Heart left ventricle (tissue), 16 donors: ENCODE data around the gene ACSL3. TPM values are rescaled to one million over a fixed set of nuclear protein-coding genes. Genes with fewer than 3 reads are reported as not detected.

Experiments used
- ATAC-seq, 4 donors: fragments of 200-7000 bp; cut with Tn5 transposase; one replicate each; pipeline ENCODE4 v1.9.1; 2020 to 2022; ENCODE audit warnings: moderate library complexity in 4 of 4, mild to moderate bottlenecking in 3 of 4, moderate number of reproducible peaks in 1 of 4
- DNase-seq, 5 donors: peaks; one replicate each; pipeline ENCODE4 v3.0.0-alpha.2; 2020
- H3K27ac ChIP-seq, 12 donors: fragments of 200-600 bp; sonication (generic) in 4 of 12; one replicate each; pipeline versions ENCODE4 v1.5.0 to v1.8.0; 2016 to 2022; ENCODE audit warnings: mild to moderate bottlenecking in 2 of 12
- H3K27me3 ChIP-seq, 9 donors: fragments of 200-600 bp; sonication (generic) in 2 of 9; one replicate each; pipeline versions ENCODE4 v1.5.1 to v1.8.0; 2016 to 2022; ENCODE audit warnings: mild to moderate bottlenecking in 3 of 9
- H3K36me3 ChIP-seq, 9 donors: fragments of 200-600 bp; sonication (generic) in 2 of 9; one replicate each; pipeline versions ENCODE4 v1.5.0 to v1.8.0; 2018 to 2022; ENCODE audit warnings: mild to moderate bottlenecking in 2 of 9
- H3K4me1 ChIP-seq, 12 donors: fragments of 200-600 bp; sonication (generic) in 4 of 12; one replicate each; pipeline versions ENCODE4 v1.5.0 to v1.8.0; 2016 to 2022; ENCODE audit warnings: mild to moderate bottlenecking in 3 of 12
- H3K4me3 ChIP-seq, 12 donors: fragments of 200-600 bp; sonication (generic) in 4 of 12; one replicate each; pipeline versions ENCODE4 v1.5.0 to v1.8.0; 2017 to 2022; ENCODE audit warnings: mild to moderate bottlenecking in 9 of 12, moderate library complexity in 4 of 12
- H3K9me3 ChIP-seq, 12 donors: fragments of 200-600 bp; sonication (generic) in 4 of 12; one replicate each; pipeline versions ENCODE4 v1.5.0 to v1.8.0; 2016 to 2022; ENCODE audit warnings: mild to moderate bottlenecking in 1 of 12
- POLR2A ChIP-seq, 2 donors: fragments of 450-650 bp; IDR thresholded peaks; one replicate each; pipeline ENCODE4 v1.6.1; 2017; ENCODE audit warnings: antibody characterized with exemption in 2 of 2, mild to moderate bottlenecking in 2 of 2, moderate library complexity in 2 of 2
- WGBS, 4 donors: extraction: QIAGEN DNeasy Blood & Tissue Kit in 2 of 4; methylation state at CpG; one replicate each; pipeline versions ENCODE4 v1.1.5 to v1.1.7; 2013 to 2018; 5-methylcytosine and 5-hydroxymethylcytosine counted together
- intact Hi-C, 10 donors: fragments of 100-400 bp; cut with DNase I; formaldehyde crosslinking; loops; one replicate each; pipeline versions ENCODE4 v1.11.1 to v1.14.2; 2022
- polyA plus RNA-seq, 2 donors: library from polyadenylated mRNA; stranded (reverse); fragments of 200-250 nt; gene quantifications; one replicate each; pipeline ENCODE4 v1.2.3, GENCODE V29; 2013
- total RNA-seq, 9 donors: library from RNA; depleted of rRNA in 2 of 9; stranded (reverse); fragments of >200 nt in 2 of 9; fragmentation: NEBNext Ultra II Directional in 3 of 9; extraction: Animal tissue kit (Norgen Biotek cat#: 25700) in 3 of 9; gene quantifications; one replicate each; pipeline versions ENCODE4 v1.1.0 to v1.2.4, GENCODE V29; 2016 to 2023
- TF ChIP-seq, protein P1 (sequence below), 12 donors: fragments of 200-600 bp; sonication (generic) in 4 of 12; IDR thresholded peaks; one replicate each; pipeline versions ENCODE4 v1.5.0 to v1.8.0; 2018 to 2022; ENCODE audit warnings: antibody characterized with exemption in 12 of 12, mild to moderate bottlenecking in 5 of 12
- donor health status: ischemic (EF 13 %, LVEDD 7.1; RV severe dilation, severe dysfunction).
- donor health status: healthy with polysubstance abuse.
- donor health status: DM: no; HTN: yes; CAD: no.
- donor health status: DM: no; HTN: no; CAD: no.
- donor health status: ischemic (EF 25% LVEDD 6.9; RV normal size, moderate dysfunction).
- donor health status: ischemic (EF 25% LVEDD 5.7; RV mildly dilated, moderate dysfunction).
- donor health status: healthy.
- donor health status: DM: yes; HTN: yes; CAD: no.
- donor health status: ischemic (EF 35%, LVEDD 5.7; RV mildly dilated, moderate dysfunction).
- donor health status: nonischemic (EF 11% LVEDD 7.7; RV severe dilation, severe dysfunction).
- donor health status: DM: yes; HTN: yes; CAD: no.
- donor health status: PGD.
- donor health status: ischemic (EF 29% LVEDD 5.4; RV normal size, mild dysfunction).
- donor health status: nonischemic (EF 23%, LVEDD 6.1; RV moderate dilation, normal function).

Gene ACSL3
- total and polyA plus RNA-seq, 11 donors = 12.0 to 56.8 (median 51.9) TPM

DNA sequence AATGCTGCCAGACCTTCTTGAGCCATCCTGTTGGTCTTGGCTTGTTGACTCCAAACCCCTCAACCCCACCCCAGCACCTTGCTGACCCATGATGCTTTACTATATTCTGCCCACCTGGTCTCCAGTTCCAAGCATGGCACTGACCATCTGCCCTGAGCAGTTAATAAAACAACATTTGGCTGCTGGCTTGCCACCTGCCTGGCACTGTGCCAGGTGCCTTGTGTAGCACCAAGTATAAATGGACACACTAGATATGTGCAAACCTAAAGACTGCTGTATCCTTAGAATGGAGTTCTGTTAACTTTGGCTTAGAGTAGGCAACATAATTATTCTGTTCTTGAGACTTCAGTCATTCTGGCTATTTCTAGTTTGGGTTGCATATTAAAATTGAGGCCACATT, 91.4 kb downstream of the ACSL3 start:
- TF ChIP-seq POLR2A (IDR thresholded peaks at IDR 0.05) = no peak
- TF ChIP-seq, protein P1, sequence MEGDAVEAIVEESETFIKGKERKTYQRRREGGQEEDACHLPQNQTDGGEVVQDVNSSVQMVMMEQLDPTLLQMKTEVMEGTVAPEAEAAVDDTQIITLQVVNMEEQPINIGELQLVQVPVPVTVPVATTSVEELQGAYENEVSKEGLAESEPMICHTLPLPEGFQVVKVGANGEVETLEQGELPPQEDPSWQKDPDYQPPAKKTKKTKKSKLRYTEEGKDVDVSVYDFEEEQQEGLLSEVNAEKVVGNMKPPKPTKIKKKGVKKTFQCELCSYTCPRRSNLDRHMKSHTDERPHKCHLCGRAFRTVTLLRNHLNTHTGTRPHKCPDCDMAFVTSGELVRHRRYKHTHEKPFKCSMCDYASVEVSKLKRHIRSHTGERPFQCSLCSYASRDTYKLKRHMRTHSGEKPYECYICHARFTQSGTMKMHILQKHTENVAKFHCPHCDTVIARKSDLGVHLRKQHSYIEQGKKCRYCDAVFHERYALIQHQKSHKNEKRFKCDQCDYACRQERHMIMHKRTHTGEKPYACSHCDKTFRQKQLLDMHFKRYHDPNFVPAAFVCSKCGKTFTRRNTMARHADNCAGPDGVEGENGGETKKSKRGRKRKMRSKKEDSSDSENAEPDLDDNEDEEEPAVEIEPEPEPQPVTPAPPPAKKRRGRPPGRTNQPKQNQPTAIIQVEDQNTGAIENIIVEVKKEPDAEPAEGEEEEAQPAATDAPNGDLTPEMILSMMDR (IDR thresholded peaks at IDR 0.05) = no peak
- no peak overlapping the region for H3K4me3 ChIP-seq
- H3K9me3 ChIP-seq = peaks cover 0 to 2% (median 0%) of the 10 kb centered on the region in 12 donors
- H3K4me1 ChIP-seq = peaks cover 0 to 5% (median 0%) of the 10 kb centered on the region in 12 donors
- H3K36me3 ChIP-seq = no peaks in the 10 kb centered on the region
- no peaks in the 10 kb centered on the region for H3K27me3 ChIP-seq
- intact Hi-C loops = no loop called here
- H3K27ac ChIP-seq = no peak overlapping the region
- ATAC-seq = no peak
- DNase-seq = no peak

DNA sequence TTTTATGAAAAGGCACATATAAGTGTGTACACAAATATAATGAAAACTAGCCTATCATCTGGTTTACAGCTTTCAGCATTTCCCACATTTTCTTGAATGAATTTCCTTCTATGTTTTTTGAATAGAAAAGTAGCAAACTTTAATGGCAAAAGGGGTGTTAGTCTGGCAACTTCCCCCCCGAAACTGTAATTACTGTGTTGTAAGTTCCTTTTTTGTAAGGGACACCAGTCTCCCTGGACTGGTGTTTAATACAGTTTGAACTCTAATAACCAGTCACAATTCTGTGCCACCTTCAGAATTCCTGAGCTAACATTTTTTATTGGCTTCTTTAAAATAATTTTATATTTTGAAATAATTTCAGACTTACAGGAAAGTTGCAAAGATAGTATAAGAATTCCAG, 94.2 kb downstream of the ACSL3 start:
- H3K4me3 ChIP-seq = no peak overlapping the region
- no peak overlapping the region for H3K27ac ChIP-seq
- intact Hi-C loops = no loop called here
- TF ChIP-seq, protein P1 (IDR thresholded peaks at IDR 0.05) = no peak
- TF ChIP-seq POLR2A (IDR thresholded peaks at IDR 0.05) = no peak
- H3K27me3 ChIP-seq = no peaks in the 10 kb centered on the region
- WGBS, 4 donors = 79 to 91% (median 88%) methylated on average over 1 of the region's 1 CpG
- H3K36me3 ChIP-seq = no peaks in the 10 kb centered on the region
- peaks cover 0 to 4% (median 0%) of the 10 kb centered on the region in 12 donors for H3K9me3 ChIP-seq
- peaks cover 0 to 5% (median 0%) of the 10 kb centered on the region in 12 donors for H3K4me1 ChIP-seq
- ATAC-seq = no peak
- DNase-seq = no peak

DNA sequence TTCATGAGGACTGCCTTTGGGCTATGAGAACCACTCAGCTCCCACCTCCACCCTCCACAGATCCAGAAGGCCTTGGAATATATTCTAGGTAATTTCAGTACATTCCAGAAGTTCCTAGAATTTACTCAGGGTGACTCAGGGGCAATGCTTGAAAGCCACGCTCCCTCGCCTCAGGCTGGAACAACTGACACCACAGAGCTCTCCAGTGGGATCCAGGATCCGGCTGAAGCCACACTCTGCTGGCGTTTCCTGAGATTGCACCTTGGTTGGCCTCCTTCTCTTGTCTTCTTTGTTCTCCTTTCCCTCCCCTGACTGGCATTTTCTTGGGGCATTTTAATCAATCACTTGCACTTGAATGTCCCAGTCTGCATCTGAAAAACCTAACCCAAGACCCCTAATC, 98.5 kb downstream of the ACSL3 start:
- no peak for TF ChIP-seq POLR2A (IDR thresholded peaks at IDR 0.05)
- TF ChIP-seq, protein P1 (IDR thresholded peaks at IDR 0.05) = no peak
- intact Hi-C loops = no loop called here

DNA sequence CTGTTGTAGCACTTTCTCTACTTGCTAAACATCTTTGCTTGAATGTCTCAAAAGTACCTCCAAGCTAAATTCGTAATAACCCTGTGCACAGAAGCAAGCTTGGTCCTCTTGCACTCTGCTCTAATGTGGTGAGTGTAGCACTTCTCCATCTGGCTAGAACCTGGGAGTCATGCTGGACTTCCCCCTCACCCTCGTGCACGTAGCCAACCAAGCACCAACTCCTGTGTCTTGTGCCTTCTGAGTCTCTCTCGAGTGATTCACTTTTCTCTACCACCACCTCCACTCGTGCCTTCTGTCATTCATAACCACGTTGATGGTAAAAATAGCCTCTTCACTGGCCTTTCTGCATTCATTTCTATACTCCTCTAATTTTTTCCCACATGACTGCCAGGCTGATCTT, 99.3 kb downstream of the ACSL3 start:
- no peaks in the 10 kb centered on the region for H3K27me3 ChIP-seq
- DNase-seq (no peak), ATAC-seq (peak in 1 of 4 donors; percentile 34)
- H3K4me1 ChIP-seq = no peaks in the 10 kb centered on the region
- H3K9me3 ChIP-seq = peaks cover 0 to 4% (median 0%) of the 10 kb centered on the region in 12 donors
- TF ChIP-seq POLR2A (IDR thresholded peaks at IDR 0.05) = no peak
- TF ChIP-seq, protein P1 (IDR thresholded peaks at IDR 0.05) = no peak
- intact Hi-C loops = no loop called here
- no peak overlapping the region for H3K4me3 ChIP-seq
- WGBS, 4 donors = 62 to 69% (median 67%) methylated on average over 6 of the region's 6 CpGs
- no peaks in the 10 kb centered on the region for H3K36me3 ChIP-seq
- H3K27ac ChIP-seq = no peak overlapping the region

More for the DNA sequence above, 98.5 kb downstream of the ACSL3 start:
- H3K27me3 ChIP-seq = no peaks in the 10 kb centered on the region
- no peak overlapping the region for H3K27ac ChIP-seq
- peaks cover 0 to 5% (median 0%) of the 10 kb centered on the region in 12 donors for H3K4me1 ChIP-seq
- no peak for ATAC-seq
- no peak for DNase-seq
- peaks cover 0 to 4% (median 0%) of the 10 kb centered on the region in 12 donors for H3K9me3 ChIP-seq
- no peak overlapping the region for H3K4me3 ChIP-seq
- WGBS, 4 donors = 70 to 86% (median 74%) methylated on average over 4 of the region's 4 CpGs
- H3K36me3 ChIP-seq = no peaks in the 10 kb centered on the region
